GM19324 (cell line): Measurements from ENCODE around the gene CAMK1D.

Source experiments
- ATAC-seq: cut with Tn5 transposase; IDR thresholded peaks from one replicate; pipeline ENCODE4 v1.9.1; 2021; ENCODE audit warnings: mild to moderate bottlenecking, moderate library complexity; ENCODE audit not compliant: unreplicated experiment, low FRiP score

Gene CAMK1D

GRCh38 chr10:12772797-12773587 lies 423.6 kb downstream of the CAMK1D start:
- ATAC-seq, result no peak

- no peak for ATAC-seq
These were observed 425.0 kb downstream of the CAMK1D start for GRCh38 chr10:12774204-12774894.

- ATAC-seq, result no peak
These were observed 428.7 kb downstream of the CAMK1D start for GRCh38 chr10:12777840-12778585.

- no peak for ATAC-seq
These were observed 431.6 kb downstream of the CAMK1D start for GRCh38 chr10:12780634-12781601.

GRCh38 chr10:12781976-12782375 lies 432.6 kb downstream of the CAMK1D start:
- no peak for ATAC-seq

GRCh38 chr10:12782537-12782936 lies 433.2 kb downstream of the CAMK1D start:
- ATAC-seq, result no peak

- no peak for ATAC-seq
These were observed 433.9 kb downstream of the CAMK1D start for GRCh38 chr10:12783293-12783692.

GRCh38 chr10:12784646-12785045 lies 435.3 kb downstream of the CAMK1D start:
- no peak for ATAC-seq

GRCh38 chr10:12785415-12785831 lies 436.1 kb downstream of the CAMK1D start:
- no peak for ATAC-seq

GRCh38 chr10:12787297-12787696 lies 437.9 kb downstream of the CAMK1D start:
- no peak for ATAC-seq

GRCh38 chr10:12788277-12788676 lies 438.9 kb downstream of the CAMK1D start:
- no peak for ATAC-seq

GRCh38 chr10:12790270-12790669 lies 440.9 kb downstream of the CAMK1D start:
- no peak for ATAC-seq

GRCh38 chr10:12791728-12792127 lies 442.4 kb downstream of the CAMK1D start:
- no peak for ATAC-seq

GRCh38 chr10:12792889-12793556 lies 443.7 kb downstream of the CAMK1D start:
- no peak for ATAC-seq

- ATAC-seq, result no peak
These were observed 446.2 kb downstream of the CAMK1D start for GRCh38 chr10:12795315-12796110.

- no peak for ATAC-seq
These were observed 447.2 kb downstream of the CAMK1D start for GRCh38 chr10:12796401-12797160.

- no peak for ATAC-seq
These were observed 448.3 kb downstream of the CAMK1D start for GRCh38 chr10:12797471-12798262.
